ENCODE measurements around the gene PLCL2.

The PLCL2 gene

DNA sequence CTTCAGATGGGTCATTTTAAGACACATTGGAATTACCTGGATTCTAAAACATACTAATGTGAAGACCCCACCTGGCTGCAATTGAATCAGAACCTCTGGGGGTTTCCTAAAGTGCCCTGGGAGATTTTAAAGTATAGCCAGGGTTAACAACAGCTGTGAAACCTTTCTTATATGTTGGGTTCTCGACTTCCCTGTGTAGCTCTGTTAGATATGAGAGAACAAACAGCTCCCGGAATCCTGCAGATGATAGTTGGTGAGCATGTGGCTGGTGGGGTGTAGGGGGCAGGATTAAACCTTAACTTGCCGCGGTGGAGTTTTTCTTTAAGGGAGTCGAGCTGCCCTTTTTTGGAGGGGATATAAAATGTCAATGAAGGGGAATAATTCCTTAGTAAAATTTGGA, 12.1 kb downstream of the PLCL2 start:
- DNase-seq: no peak

DNA sequence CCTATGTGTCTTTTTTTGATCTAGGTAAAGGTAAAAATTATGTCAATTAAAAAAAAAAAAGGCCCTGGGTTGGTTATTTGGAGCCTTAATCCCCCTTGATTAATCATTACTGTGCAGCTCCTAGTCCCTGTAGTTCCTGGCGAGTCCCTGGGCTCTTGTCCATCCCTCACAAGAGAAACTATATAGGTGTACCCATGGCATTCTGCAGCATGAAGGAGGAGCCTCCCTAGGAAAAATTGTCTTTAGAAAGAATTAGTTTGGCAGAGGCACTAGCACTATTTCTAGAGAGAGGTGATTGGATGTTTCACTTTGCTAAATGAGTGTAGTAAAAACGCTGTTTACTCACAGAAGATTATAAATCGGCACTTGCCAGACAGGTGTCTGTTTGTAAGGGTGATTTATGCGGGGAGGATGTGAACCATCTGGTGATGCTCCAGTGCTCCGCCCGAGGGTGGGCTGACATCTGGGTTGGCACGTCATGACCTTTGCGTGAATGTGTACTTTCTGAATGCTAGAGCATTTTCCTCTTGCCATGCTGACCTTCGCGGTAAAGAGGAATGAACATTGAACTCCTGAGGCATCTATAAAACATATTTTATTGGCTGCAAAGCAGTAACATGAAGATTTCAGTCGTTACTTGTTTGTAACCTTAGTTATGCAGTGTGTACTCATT, 12.6 kb downstream of the PLCL2 start:
- DNase-seq: peak; percentile 49

DNA sequence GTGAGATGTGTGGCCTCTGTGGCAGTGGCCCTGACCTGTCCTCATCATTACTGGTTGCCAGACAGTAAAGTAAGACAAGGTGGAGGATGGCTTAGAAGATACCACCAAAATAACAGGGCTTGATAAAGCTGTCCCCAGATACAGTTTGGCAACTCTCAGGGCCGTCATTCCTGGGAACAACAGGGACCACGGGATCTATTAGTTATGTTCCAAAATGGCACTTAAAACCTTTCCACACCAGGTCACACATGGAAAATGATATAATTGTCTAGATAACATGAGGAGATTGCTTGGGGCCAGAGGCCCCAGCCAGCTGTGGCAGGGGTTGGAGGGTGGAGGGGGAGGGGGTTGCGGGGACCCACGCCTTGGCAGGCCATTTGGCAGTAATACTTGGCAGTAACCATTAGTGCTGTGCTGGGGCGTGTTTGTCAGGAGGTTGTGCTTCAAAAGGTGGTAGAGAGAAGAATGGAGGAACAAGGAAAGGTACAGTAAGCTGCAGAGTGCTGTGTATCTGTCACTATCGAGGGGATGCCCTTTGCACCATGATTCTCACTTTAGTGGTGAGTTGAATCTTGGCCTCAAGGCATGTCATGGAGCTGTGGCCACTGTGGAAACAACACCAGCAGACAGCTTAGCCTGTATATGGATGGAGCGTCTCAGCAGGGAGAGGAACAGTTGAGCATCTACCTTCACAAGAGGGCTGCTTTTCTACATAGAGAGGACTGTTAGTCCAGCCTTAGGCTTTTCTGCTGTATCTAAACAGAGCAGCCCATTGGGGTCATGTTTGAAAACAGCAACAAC, 14.0 kb downstream of the PLCL2 start:
- DNase-seq: no peak

DNA sequence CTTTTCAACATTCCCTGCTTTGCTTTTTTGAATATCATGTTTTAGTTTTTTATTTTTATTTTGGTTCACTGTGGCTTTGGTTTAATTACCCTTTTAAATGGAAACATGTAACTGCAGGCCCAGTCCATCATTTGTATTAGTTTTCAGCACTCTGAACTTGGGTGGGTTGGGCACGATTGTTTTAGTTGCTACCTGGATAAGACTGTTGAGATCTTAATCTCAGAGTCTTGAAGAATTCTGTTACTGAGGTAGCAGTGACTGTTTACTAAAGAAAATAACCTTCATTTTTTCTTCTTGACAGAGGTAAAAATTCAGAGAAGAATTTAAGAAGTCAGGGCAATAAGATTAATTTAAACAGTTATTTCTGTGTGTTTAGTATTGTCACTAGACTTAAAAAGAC, 15.2 kb downstream of the PLCL2 start:
- DNase-seq: no peak

DNA sequence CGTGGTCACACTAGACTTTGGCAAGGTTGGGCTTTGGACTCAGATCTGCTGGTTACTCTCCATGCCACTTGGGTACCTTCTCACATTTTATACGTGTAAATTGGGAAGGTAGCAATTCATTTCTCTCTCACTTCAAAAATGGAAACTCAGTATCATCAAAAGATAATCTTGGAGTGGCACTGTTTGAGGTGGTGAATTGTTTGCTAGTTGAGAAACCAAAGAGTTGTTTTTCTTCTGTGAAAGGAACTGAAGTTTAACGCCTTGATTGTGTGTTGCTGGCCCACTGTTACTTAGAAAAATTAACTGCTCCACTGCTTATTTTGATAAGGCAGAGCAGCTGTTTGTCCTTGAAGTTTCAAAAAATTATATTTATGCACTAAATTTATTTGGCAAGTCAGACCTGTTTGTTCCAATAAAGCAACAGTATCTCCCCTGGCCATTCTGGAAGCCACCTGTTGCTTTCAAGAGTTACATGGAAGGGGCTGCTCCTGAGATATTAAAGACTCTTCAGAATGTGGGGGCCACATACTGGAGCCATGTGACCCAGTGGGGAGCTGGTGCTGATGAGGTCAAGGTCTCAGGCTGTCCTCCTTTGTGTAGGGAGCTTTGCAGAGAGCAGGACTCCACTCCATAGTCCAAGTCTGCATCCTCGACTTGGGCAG, 16.2 kb downstream of the PLCL2 start:
- DNase-seq: no peak

DNA sequence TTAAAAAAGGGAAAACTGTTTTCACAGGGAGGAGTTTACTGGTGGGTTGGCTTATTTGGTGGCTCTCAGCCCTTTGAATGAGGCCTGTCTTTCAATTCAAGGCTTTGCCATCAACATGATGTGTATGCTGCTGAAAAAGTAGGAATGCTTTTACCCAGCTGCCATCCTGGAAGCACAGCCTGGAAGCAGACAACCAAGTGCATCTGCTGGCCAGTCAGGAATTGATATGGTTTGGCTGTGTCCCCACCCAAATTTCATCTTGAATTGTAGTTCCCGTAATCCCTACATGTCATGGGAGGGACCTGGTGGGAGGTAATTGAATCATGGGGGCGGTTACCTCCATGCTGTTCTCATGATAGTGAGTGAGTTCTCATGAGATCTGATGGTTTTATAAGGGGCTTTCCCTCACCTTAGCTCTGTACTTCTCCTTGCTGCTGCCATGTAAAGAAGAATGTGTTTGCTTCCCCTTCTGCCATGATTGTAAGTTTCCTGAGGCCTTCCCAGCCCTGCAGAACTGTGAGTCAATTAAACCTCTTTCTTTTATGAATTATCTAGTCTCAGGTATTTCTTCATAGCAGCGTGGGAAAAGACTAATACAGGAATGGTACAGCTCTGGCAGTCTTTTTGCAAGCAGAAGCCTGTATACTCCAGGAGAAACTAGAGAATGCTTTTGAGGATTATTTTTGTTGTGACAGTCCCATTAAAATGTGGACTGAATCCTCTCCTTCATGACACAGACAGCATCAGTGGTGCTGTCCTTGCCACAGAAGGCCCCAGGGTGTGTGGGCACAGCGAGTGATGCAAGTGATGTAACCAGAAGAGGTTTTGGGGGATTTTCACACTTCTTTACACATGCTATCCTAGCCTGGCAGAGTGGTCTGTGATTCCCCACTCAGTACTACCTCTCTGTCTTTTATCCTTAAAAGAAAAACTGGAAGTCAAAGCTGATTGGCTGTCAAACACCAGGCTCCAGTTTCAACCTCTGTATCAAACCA, 20.0 kb downstream of the PLCL2 start:
- DNase-seq: peak; percentile 50

DNA sequence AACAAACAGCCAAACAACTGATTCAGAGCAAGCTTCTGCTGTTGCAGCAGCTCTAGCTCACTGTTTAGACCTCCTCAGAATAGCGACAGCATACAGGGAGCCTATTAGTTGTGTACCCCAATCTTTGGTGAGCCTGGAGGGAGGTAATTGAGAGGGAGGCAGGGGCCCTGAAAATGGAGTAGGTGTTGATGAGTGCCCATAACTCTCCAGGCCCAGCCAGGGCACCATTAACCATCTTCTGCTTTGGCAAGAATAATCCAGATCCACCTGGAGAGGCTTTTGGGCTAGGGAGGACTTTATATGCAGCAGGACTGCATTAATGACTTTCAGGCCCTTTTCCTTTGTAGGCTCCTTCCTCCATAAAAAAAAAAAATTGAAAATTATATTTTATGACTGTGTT, 20.9 kb downstream of the PLCL2 start:
- DNase-seq: no peak

DNA sequence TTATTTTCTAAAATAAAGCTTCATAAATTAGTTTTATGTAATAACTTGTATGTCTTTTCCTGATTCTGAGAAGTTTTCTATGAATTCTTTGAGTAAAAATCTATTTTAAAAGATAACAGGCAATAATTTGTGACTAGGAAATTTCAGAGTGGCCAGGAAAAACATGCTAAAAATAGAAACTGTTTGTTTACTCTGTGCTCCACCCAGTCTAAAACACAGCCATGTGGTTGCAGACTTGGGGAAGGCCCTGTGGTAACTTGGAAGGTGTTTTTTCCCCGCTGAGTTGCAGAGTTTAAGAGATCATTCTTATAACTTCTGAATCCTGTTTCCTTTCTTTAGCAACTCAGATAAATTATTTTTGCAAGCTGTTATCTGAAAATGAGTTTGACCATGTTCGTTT, 21.9 kb downstream of the PLCL2 start:
- no peak for DNase-seq

DNA sequence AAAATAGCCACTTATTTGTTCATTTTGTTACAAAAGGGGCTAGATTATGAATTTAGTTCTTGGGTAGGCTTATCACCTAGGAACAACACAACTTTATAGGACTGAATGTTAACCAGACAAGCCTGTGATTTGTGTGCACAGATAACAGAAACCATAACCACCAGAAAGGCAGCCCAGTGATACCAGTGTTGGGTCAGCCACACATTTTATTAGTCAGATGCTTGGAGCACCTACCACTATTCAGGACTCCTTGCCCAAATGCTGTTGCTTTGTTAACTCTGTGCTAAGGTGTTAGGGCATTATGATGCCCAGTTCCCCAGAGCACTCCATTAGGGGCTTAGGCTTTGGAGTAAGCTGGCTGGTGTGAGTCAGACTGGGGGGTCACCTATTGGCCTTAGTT, 22.5 kb downstream of the PLCL2 start:
- DNase-seq: no peak

DNA sequence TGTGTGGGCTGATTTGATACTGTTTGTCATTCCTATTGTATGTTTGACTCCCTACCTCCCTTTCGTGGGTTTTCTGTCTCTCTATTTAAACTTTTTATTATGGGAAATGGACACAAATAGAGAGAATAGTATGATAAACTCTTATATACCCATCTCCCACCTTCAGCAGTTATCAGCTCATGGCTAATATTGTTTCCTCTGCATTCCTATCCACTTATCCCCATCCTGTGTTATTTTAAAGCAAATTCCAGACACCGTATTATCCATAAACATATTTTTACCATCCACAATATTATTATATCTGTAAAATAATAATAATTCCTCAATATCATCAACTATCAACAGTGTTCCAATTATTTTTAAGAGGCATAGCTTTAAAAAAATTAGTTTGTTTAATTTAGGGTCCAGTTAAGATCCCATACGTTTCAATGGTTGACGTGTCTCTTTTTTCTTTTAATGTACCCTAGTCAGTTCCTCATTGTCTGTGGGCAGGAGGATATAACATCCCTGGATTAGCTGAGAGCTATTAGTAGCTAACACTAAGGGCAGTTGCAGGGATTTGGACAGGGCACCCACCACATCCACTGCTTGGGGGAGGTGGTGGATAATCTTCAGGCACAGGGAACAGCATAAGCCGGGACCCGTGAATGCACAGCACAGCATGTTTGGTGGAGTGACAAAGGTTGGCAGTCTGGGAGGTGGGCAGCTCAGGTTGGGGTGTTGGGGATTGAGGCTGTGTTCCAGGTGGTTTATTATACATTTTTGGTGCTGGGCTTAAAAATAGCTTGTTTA, 23.5 kb downstream of the PLCL2 start:
- DNase-seq: no peak

DNA sequence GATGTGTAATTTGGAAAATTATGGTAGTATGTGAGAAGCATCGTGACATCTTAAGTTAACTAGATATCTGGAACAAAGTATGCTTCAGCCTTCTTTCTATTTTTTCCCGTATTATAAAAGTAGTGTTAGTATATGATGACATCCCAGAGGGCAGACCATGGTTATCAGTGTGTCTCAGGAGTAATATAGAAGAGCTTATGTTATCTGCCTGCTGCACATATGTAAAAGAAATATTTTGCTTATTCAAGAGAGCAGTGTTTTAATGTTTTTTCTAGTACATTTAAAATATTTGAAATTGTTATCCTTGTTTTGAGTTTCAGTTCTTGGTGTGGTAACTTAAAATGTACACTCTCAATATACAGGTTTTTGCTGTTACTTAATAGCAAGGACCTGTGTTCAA, 24.1 kb downstream of the PLCL2 start:
- DNase-seq: no peak

DNA sequence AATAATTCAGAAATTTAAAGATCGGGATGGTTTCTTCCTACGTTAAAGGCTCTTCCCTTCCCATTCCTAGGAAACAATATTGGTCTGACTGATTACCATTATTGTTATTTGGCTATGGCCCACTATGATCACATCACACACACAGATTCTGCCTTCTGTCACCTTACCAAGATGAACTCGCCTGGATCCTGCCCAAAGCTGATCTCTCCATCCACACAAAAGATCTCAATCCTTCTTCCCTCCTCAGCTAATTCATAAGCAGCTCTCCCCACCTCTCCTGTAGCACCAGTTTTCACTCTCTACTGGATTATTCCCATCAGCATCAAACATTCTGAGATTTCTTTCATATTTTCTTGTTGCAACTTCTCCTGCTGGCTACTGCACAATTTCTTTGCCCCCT, 25.0 kb downstream of the PLCL2 start:
- DNase-seq: no peak

DNA sequence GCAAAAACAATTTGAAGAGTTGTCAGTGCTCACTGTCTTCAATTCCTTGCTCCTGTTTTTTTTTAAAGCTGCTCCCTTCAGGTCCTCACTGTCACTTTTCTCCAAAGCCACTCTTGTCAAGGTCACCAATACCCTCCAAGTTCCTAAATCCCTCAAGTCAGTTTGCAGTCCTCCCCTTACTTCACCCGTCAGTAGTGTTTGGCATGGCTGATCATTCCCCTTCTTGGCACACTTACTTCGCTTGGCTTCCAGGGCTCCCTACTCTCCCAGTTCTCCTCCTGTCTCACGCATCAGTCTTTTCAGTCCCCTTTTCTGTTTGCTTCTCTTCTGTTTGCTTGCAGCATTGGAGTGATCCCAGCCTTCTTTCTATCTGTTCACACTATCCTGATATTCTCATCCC, 25.5 kb downstream of the PLCL2 start:
- no peak for DNase-seq

DNA sequence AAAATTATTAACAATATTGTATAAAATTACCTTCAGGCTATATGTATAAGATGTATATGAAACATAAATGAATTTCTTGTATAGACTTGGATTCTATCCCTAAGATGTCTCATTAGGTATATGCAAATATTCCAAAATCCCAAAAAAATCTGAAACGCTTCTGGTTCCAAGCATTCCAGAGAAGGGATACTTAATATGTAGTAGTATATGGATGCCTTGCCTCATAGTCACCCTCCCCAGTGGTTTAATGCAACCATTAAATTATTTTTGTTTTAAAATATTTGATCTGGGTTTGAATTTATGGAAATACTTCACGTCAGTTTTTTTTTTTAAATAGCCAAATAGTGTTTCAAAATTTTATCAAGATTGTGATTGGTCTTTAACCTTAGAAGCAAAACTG, 27.2 kb downstream of the PLCL2 start:
- DNase-seq: no peak

DNA sequence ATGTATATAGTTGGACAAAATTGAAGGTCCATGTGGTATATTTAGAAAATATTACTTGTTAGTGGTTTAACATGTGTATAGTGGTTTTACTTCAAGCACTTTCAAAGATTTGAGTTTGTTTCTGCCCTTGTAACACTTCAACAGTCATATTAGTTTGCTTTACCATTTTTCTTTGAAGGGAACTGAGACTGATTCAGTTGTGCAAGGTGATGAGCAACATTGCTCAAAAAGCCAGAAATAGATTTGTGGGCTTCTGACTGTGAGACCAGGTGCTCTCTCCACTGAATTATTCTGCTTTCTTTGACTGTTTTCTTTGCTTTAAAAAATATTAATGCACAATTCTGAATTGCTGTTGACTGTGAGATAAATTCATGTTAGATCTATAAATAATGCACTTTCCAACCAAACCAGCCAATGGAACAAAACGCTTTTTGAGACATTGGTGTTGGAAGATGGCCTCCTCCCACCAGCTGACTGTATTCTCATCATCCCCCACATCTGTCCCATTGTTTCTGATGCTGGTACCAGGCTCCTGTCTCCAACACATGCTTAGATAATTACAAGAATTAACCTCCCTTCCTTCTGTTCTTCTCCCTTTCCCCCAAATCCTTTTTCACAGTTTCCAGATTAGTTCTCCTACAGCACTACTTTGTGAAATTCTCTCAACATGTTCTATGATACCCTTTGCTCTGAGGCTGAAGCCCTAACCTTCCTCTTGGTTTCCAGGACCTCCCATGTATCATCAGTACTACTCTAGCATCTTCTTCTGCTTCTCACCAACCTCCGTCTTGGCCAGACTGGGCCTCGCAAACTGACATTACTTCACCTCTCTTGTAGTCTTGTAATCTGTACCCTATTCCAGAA, 27.9 kb downstream of the PLCL2 start:
- no peak for DNase-seq

DNA sequence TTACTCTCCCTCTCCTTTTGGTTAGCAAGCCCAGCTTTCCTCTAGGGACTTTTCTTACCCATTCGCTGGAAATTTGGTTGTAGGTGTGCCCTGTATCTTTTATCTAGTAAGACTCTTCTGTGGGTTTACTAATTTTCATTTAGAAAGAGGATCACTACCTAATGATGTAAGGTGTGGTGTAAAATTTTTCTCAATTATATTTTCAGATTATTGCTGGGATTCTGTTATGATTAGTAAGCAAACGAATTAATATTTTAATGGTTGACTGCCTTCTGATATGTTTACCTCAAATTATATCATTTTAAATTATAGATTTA, 28.5 kb downstream of the PLCL2 start:
- DNase-seq: no peak

DNA sequence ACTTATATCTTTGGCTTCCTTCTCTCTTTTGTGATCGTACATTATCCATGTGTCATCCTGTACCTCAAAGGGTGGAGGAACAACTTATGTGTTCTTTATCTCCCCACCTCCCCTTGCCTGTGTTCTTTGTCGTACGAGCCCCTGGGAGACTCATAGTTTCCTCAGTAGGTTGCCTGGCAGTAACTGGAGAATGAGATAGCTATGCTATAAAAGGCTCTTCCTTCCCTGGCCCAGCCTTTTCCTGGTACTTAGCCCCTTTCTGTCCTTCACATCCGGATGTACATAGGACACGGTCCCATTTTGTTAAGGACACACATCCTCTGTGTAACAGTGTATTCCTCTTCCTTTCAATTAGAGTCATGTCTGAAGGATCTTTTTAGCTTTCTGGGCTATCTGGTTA, 32.1 kb downstream of the PLCL2 start:
- DNase-seq: peak; percentile 35

DNA sequence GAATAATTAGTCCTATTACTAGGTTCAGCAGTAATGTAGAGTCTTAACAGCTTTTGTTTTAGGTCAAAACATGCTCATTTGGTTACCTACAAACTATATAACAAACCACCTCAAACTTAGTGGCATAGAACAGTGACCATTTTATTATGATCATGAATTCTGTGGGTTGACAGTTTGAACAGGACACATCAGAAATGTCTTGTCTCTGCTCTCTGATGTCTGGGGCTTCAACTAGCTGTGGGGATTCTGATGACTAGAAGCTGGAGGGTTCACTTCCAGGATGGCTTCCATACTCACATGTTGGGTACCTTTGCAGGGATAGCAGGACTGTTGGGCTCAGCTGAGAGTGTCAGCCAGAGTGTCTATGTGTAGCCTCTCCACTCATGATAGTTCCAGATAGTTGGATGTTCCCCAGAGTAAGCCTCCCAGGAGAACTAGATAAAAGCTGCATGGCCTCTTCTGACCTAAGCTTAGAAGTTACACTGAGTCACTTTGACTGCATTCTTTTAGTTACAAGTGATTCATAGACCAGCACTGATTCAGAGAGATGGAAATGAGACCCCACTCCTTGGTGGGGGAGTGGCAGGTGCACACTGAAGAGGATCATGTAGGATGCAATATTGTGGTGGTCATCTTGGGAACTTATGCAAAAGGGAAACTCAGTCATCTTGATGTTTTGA, 32.6 kb downstream of the PLCL2 start:
- DNase-seq: peak; percentile 26

DNA sequence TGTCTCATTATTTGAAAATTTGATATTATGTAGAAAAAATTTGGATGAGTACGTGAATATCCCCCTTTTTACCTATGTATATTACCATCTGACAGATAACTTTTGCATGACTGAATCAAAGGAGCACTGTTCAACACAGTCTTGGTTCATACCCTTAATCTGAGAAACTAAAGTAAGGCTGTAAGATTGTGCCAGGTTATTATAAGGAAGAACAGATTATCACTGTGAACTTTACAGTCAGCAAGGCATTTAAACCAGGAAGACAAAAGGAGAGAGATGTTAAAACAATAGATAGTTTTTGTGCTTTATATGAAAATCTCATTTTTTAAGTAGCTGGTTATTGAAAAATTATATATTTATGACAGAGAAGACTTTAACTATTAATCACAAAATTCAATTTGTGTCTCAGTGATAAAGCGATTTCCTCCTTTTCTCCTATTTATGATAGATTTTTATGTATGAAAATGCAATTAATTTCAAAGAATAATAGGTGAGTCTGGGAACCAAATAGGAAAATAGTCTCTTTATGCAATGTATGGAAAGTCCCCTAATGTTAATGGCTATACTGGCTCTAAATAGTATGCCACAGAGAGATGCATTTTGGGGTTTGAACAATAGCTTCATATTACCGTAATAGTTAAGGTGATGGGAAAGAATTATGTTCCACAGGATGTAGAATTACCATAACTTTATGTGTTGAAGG, 33.4 kb downstream of the PLCL2 start:
- DNase-seq: no peak

DNA sequence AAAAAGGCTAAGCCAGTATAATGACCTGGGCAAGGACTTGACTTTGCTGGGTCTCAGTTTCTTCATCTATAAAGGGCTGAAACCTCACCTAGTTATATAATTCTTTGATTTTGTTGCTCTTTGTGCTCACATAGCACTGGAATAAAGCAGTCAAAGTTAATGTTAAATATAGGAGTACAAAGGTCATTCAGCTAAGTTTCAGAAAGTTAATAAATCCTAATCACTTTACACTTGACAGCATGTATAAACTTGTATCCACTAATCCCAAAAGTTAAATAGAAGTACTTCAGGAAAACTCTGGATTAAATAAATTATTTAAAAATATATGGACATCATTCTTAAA, 33.9 kb downstream of the PLCL2 start:
- DNase-seq: no peak
